ENCODE data around the gene SPR.

SPR gene

GRCh38 chr2:72887032-72887739 lies at the start of gene SPR:
Gene SPR, plus strand, starts transcription at chr2:72887408. Its CDS starts 25 bp downstream, at chr2:72887433.
- peak; percentile 67 for DNase-seq

GRCh38 chr2:72840066-72840465 lies 47.1 kb upstream of the SPR start:
- no peak for DNase-seq

- DNase-seq = no peak
Observed at GRCh38 chr2:72841462-72842125, 45.6 kb upstream of the SPR start.

- DNase-seq = no peak
Observed at GRCh38 chr2:72843301-72843700, 43.9 kb upstream of the SPR start.

- no peak for DNase-seq
Observed at GRCh38 chr2:72846171-72847095, 40.8 kb upstream of the SPR start.

GRCh38 chr2:72847534-72848315 lies 39.5 kb upstream of the SPR start:
- DNase-seq = no peak

GRCh38 chr2:72848436-72849137 lies 38.6 kb upstream of the SPR start:
- no peak for DNase-seq

GRCh38 chr2:72849138-72849462 lies 38.1 kb upstream of the SPR start:
- no peak for DNase-seq

- DNase-seq = no peak
Observed at GRCh38 chr2:72851333-72851732, 35.9 kb upstream of the SPR start.

GRCh38 chr2:72859831-72860262 lies 27.4 kb upstream of the SPR start:
- peak; percentile 74 for DNase-seq

GRCh38 chr2:72862239-72862988 lies 24.8 kb upstream of the SPR start:
- DNase-seq = peak; percentile 96

- no peak for DNase-seq
Observed at GRCh38 chr2:72863046-72863445, 24.2 kb upstream of the SPR start.

GRCh38 chr2:72864500-72864899 lies 22.7 kb upstream of the SPR start:
- no peak for DNase-seq

- DNase-seq = no peak
Observed at GRCh38 chr2:72871060-72871459, 16.1 kb upstream of the SPR start.

GRCh38 chr2:72871880-72872279 lies 15.3 kb upstream of the SPR start:
- no peak for DNase-seq

GRCh38 chr2:72883356-72883962 lies 3.7 kb upstream of the SPR start:
- DNase-seq = peak; percentile 86

GRCh38 chr2:72886505-72887031 lies 640 bp upstream of the SPR start:
- no peak for DNase-seq

- peak; percentile 95 for DNase-seq
Observed at GRCh38 chr2:72887740-72888437, 681 bp downstream of the SPR start.

- no peak for DNase-seq
Observed at GRCh38 chr2:72888438-72889202, 1.4 kb downstream of the SPR start.
